Panc1 (cell line): ENCODE data around the gene IFT57.

Source experiments
- CTCF ChIP-seq: fragments of 450-650 bp; IDR thresholded peaks from 2 replicates; pipeline ENCODE4 v1.5.1; 2017; ENCODE audit warnings: mild to moderate bottlenecking
- POLR2AphosphoS5 ChIP-seq: IDR thresholded peaks from 2 replicates; pipeline ENCODE4 v1.6.1; 2012; ENCODE audit warnings: mild to moderate bottlenecking, low read depth, low read length, moderate library complexity
- SIN3A ChIP-seq: IDR thresholded peaks from 2 replicates; pipeline ENCODE4 v1.6.1; 2012; ENCODE audit warnings: low read depth, mild to moderate bottlenecking, low read length, moderate library complexity, borderline replicate concordance; ENCODE audit not compliant: insufficient read depth

DNA sequence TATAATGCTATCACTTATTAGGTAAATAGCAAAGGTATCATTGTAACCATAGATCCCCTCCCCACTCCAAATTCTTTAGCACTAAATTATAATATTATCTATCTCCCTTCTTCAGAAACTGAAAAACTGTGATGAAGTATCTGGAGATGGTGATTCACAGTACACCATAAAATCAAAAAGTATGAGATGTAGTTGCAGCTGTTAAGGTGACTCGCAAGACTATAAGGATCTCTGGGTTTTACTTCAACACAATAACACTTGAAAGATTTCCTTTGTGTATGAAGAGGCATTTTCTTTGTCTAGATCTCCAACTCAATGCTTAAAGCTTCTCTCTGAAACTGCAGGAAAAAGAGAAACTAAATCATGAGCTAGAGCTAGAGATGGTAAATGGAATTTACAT, 46.9 kb downstream of the IFT57 start:
- TF ChIP-seq POLR2AphosphoS5: no peak
- TF ChIP-seq CTCF: no peak
- TF ChIP-seq SIN3A: no peak
